ENCODE results near the gene TSPY9.
"Not testable (repeated sequence)": the region's sequence is repeated elsewhere in the genome, so short reads cannot be mapped to it uniquely, and the experiment has no call there.

DNA sequence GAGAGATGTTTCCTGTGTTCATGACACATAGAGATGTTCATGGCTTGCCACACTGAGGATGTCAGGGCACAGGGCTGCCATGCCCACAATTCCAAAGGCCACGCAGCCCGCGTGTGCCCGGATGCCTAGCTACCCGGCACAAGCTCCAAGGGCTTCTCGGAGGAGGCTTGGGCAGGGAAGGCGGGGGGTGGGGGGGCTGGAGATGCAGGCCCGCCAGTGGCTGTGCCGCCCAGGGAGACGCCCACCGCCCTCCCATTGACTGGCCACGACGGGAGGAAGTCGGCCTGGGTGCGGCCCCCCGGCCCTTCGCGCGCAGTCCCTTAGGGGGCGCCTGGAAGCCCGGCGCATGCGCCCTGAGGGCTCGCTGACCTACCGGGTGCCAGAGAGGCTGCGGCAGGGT is 40.5 kb downstream of the TSPY9 start, which contains the start of gene TSPY10:
- not testable (repeated sequence) for TF ChIP-seq CTCF (IDR thresholded peaks at IDR 0.05; ENCODE audit: insufficient read depth, low read length, poor library complexity, severe bottlenecking); EZH2phosphoT487 (conservative IDR thresholded peaks at IDR 0.05; ENCODE audit: low read length)
